Activated naive CD4-positive, alpha-beta T cell treated with anti-CD3 and anti-CD28 coated beads, Interleukin-2, amount 10 ng/mL, durations not matched to agents 7 days and 5 days (primary cell): ENCODE data around the gene CLEC11A.

Experiments used
- CTCF ChIA-PET: fragments of 350-600 bp; sonication (Branson Sonifier 250); formaldehyde crosslinking; loops from one replicate; lab custom pipeline; 2021; ENCODE audit warnings: antibody characterized with exemption; lab: Charles Lee
- DNase-seq: peaks from one replicate; pipeline ENCODE4 v3.0.0-alpha.2; 2020
- H3K27ac Mint-ChIP-seq: one replicate; pipeline ENCODE4 v1.8.0; 2021; ENCODE audit warnings: mild to moderate bottlenecking, moderate library complexity, mixed read lengths
- H3K27me3 Mint-ChIP-seq: one replicate; pipeline ENCODE4 v1.8.0; 2021; ENCODE audit warnings: mild to moderate bottlenecking, mixed read lengths
- H3K36me3 Mint-ChIP-seq: one replicate; pipeline ENCODE4 v1.8.0; 2021; ENCODE audit warnings: mixed read lengths
- H3K4me1 Mint-ChIP-seq: one replicate; pipeline ENCODE4 v1.8.0; 2021; ENCODE audit warnings: mixed read lengths
- H3K4me3 Mint-ChIP-seq: one replicate; pipeline ENCODE4 v1.8.0; 2021; ENCODE audit warnings: mild to moderate bottlenecking, moderate library complexity, mixed read lengths
- H3K9me3 Mint-ChIP-seq: one replicate; pipeline ENCODE4 v1.8.0; 2021; ENCODE audit warnings: mixed read lengths

CLEC11A gene

GRCh38 chr19:50697414-50698124 is 25.6 kb upstream of the CLEC11A start:
- Mint-ChIP-seq H3K36me3 (no peaks in the 10 kb centered on the region), H3K4me1 (no peaks in the 10 kb centered on the region), H3K27ac (no peak overlapping the region), H3K9me3 (no peaks in the 10 kb centered on the region), H3K27me3 (peaks cover 69% of the 10 kb centered on the region), H3K4me3 (no peak overlapping the region)
- CTCF ChIA-PET, result no interaction called here
- no peak for DNase-seq

DNA sequence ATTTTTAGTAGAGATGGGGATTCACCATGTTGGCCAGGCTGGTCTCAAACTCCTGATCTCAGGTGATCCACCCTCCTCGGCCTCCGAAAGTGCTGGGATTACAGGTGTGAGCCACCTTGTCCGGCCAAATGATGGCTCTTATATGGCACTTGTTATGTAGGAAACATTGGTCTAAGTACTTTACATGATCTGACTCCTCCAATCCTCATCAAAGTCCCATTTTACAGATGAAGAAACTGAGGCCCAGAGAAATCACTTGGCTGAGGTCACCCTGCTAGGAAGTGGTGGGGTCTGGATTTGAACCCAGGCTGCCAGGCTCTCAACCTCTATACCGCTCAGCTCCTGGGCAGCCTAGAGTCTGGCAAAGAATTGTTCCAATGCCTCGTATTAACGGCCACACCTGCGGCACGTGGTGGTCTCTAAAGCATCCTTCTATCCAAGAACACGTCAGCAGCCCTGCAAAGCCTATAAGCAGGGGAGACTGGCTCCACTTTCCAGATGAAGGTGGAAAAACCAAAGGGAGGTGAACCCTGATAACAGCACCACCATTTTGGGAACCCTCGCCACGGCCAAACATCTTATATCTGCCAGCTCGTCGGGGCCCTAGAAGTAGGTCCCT is 21.7 kb upstream of the CLEC11A start:
- Mint-ChIP-seq H3K27ac (no peak overlapping the region), H3K36me3 (no peaks in the 10 kb centered on the region), H3K9me3 (no peaks in the 10 kb centered on the region), H3K4me1 (no peaks in the 10 kb centered on the region), H3K27me3 (peaks cover 63% of the 10 kb centered on the region), H3K4me3 (no peak overlapping the region)
- no peak for DNase-seq
- CTCF ChIA-PET, result no interaction called here

DNA sequence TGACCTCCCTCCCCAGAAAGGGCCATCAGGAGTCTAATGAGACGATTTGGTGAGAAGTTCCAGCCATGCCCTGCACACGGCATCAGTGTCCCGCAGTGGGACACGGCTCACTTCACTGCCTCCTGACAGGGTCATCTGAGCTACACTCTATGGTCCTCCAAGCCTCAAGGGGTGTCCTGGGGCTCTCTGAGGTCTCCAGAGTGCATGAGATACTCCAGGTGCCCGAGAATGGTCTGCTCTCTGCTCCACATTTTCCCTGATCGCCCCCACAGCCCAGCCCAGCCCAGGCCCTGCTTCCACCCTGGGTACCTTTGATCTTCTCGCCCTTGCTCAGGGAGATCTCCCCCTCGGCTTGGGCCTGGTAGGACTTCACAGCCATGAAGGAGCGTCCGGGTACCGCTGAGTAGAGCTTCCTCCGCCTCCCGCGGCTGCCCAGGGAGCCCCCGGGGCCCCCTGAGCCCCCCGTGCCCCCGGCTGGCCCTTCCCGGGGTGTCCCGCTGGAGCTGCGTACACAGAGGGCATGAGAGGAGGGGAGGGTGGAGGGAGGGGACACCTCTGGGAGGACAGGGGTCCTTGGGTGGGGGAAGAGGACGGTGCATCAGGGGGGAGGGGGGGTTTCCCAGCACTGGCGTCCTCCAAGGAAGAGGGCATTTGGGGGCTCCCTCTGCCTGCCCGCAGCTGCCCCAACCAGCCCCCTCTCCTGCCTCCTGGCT is 20.9 kb upstream of the CLEC11A start:
- H3K36me3 Mint-ChIP-seq, result no peaks in the 10 kb centered on the region
- no peak for DNase-seq
- H3K9me3 Mint-ChIP-seq, result no peaks in the 10 kb centered on the region
- CTCF ChIA-PET, result no interaction called here
- no peak overlapping the region for H3K4me3 Mint-ChIP-seq
- peaks cover 55% of the 10 kb centered on the region for H3K27me3 Mint-ChIP-seq
- H3K27ac Mint-ChIP-seq, result no peak overlapping the region
- no peaks in the 10 kb centered on the region for H3K4me1 Mint-ChIP-seq

DNA sequence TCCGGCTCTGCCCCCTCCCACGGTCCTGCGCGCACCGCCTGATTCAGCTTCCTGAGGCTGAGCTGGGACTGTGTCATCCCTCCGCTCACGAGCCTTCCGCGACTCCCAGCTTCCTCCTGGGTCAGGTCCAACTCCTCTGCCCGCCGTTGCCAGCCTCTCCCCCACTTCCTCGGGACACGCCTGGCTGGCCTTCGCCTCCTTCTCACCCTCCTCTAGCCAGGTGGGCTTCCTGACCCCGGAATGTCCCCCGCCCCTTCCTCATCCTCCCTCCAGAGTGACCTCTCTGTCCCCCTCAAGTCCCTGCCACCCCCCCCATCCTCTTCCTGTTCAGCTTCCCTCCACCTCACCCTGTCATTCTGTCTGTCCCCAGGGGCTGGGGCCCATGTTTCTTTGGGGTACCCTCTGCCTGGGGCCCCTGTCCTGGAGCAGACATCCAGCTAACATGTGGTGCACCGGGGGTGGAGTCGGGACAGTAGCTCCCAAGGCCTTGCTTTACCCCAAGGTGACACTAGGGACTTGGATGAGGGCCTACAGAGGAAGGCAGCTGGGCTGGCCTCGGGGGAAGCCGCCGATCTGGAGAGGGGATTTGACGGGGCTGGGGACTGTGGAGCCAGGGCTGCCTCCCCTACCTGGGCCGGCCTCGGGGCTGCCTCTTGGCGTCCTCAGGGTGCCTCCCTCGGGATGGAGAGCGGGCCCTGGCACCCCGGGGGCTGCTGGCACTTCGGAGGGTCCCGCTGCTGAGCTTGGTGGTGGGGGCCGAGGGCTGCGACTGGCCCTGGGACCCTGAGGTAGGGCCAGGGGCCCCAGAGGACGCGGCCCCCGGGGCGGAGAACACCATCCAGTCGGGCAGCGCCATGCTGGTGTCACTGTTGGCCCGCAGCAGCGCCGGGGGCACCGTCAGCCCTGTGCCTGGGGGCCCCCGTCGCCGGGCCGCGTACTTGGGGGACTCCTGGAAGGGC is 20.0 kb upstream of the CLEC11A start:
- no peak for DNase-seq
- CTCF ChIA-PET, result interaction anchor here (0.8 to 1.5 kb wide), 3 partner anchors 22 to 81 kb away, joined by 3 to 5 read pairs (median 3); no protein-coding TSS in a partner anchor
- H3K27ac Mint-ChIP-seq, result no peak overlapping the region
- H3K27me3 Mint-ChIP-seq, result peaks cover 46% of the 10 kb centered on the region
- no peak overlapping the region for H3K4me3 Mint-ChIP-seq
- H3K4me1 Mint-ChIP-seq, result no peaks in the 10 kb centered on the region
- no peaks in the 10 kb centered on the region for H3K9me3 Mint-ChIP-seq
- no peaks in the 10 kb centered on the region for H3K36me3 Mint-ChIP-seq

DNA sequence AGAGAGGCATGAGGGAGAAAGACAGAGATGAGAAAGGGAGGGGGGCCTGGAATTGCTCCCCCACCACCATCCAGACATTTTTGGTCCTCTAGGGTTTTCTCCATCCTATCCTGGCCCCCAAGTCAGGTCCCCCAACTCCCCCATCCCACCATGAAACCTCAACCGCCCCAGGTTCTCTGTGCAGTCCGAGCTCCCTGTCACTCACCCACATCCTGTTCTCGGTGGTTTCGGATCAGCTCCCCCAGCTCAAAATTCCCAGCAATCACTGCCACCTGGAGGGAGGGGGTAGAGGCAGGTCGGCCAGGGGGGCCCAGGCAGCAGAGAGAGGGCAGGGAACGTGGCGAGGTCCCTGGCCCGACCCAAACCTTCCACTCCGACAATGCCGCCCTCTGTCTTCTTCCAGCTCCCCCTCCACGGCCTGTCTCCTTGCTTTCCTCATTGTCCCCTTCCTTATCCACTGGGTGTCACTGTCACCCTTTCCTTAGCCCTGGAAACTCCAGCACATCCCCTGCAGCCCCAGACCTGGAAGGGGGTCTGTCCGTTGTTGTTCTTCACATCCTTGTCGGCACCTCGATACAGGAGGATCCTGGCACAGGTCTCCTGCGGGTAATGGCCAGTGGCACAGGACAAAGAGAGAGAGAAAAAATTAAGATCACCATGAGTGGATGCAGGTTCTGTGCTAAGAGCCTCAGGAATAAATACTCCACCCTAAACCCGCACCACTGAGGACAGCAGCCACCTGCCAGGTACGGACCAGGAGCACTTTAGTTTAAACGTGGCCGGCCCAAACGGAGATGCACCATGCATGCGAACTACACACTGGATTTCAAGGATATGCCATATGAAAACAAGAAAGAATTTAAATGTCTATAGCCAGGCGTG is 19.0 kb upstream of the CLEC11A start:
- Mint-ChIP-seq H3K27me3 (peaks cover 42% of the 10 kb centered on the region), H3K9me3 (no peaks in the 10 kb centered on the region), H3K27ac (no peak overlapping the region), H3K36me3 (no peaks in the 10 kb centered on the region), H3K4me1 (no peaks in the 10 kb centered on the region), H3K4me3 (no peak overlapping the region)
- no peak for DNase-seq
- CTCF ChIA-PET, result interaction anchor here (0.8 to 1.5 kb wide), 3 partner anchors 21 to 80 kb away, joined by 3 to 5 read pairs (median 3); no protein-coding TSS in a partner anchor

- Mint-ChIP-seq H3K27me3 (peaks cover 37% of the 10 kb centered on the region), H3K36me3 (no peaks in the 10 kb centered on the region), H3K9me3 (no peaks in the 10 kb centered on the region), H3K27ac (no peak overlapping the region), H3K4me1 (no peaks in the 10 kb centered on the region), H3K4me3 (no peak overlapping the region)
- CTCF ChIA-PET, result interaction anchor here (0.5 to 0.7 kb wide), 2 partner anchors 72 to 219 kb away, joined by 3 to 4 read pairs; no protein-coding TSS in a partner anchor
- peak; percentile 48 for DNase-seq
These were observed 17.6 kb upstream of the CLEC11A start for GRCh38 chr19:50705422-50706019.

- no peak overlapping the region for H3K27ac Mint-ChIP-seq
- CTCF ChIA-PET, result interaction anchor here (0.7 kb wide), 1 partner anchor 818 kb away, joined by 3 read pairs; no protein-coding TSS in a partner anchor
- no peaks in the 10 kb centered on the region for H3K36me3 Mint-ChIP-seq
- peaks cover 36% of the 10 kb centered on the region for H3K27me3 Mint-ChIP-seq
- H3K9me3 Mint-ChIP-seq, result no peaks in the 10 kb centered on the region
- DNase-seq, result no peak
- H3K4me1 Mint-ChIP-seq, result no peaks in the 10 kb centered on the region
- H3K4me3 Mint-ChIP-seq, result no peak overlapping the region
These were observed 16.8 kb upstream of the CLEC11A start for GRCh38 chr19:50706387-50706786.

DNA sequence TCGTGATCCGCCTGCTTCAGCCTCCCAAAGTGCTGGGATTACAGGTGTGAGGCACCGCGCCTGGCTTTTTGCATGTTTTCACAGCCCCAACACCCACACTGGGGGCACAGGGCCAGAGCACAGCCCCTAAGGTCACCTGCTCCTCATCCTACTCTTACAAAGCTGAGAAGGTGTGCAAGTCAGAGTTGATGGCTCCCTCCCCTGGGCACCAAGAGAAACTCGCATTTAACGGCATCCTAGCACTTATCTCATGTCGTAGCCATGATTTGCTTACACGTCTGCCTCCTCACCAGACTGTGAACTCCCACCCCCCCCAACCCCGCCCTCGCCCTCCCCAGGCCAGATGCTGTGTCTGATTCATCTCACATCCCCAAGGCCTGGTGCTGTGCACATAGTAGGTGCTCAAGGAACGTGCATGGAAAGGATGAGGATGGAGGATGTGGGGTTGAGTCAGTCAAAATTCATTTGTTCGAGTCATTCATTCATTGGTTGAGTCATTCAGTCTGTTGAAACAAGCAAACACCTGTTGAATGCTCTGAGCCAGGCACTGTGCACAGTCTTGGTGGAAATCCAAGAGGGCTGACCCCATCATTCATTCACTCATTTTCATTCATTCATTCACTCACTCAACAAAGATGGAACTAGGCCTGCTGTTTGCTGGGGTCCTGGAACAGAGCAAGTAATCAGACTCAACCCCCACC is 14.8 kb upstream of the CLEC11A start:
- DNase-seq, result no peak

GRCh38 chr19:50710094-50710493 is 13.1 kb upstream of the CLEC11A start:
- CTCF ChIA-PET, result no interaction called here
- H3K36me3 Mint-ChIP-seq, result no peaks in the 10 kb centered on the region
- H3K27me3 Mint-ChIP-seq, result peaks cover 41% of the 10 kb centered on the region

More for the DNA sequence above, 14.8 kb upstream of the CLEC11A start:
- Mint-ChIP-seq H3K36me3 (no peaks in the 10 kb centered on the region), H3K27me3 (peaks cover 43% of the 10 kb centered on the region), H3K4me1 (peaks cover 5% of the 10 kb centered on the region), H3K4me3 (no peak overlapping the region), H3K27ac (no peak overlapping the region), H3K9me3 (no peaks in the 10 kb centered on the region)
- CTCF ChIA-PET, result no interaction called here

DNA sequence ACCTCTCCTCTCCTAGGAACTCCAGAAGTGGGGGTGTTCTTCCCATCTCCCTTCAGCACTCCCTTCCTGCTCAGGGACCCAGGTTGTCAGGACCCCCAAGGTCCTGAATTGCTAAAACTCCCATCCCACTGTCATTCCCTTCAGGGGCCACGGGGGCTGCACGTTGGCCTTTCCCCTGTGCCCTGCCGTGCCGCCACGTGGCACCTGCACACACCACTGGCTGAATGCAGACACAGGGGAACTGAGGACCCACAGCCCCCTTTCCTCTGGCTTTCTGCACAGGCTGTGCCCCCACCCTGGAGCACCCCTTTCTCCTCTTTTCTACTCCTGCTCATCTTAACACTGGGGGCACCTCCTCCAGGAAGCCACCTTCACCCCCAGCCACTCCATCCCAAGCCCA is 12.6 kb upstream of the CLEC11A start:
- Mint-ChIP-seq H3K27ac (no peak overlapping the region), H3K4me3 (no peak overlapping the region), H3K36me3 (no peaks in the 10 kb centered on the region), H3K9me3 (no peaks in the 10 kb centered on the region), H3K27me3 (peaks cover 42% of the 10 kb centered on the region), H3K4me1 (peaks cover 5% of the 10 kb centered on the region)
- CTCF ChIA-PET, result no interaction called here
- DNase-seq, result no peak

More at GRCh38 chr19:50710094-50710493, 13.1 kb upstream of the CLEC11A start:
- peaks cover 5% of the 10 kb centered on the region for H3K4me1 Mint-ChIP-seq
- H3K4me3 Mint-ChIP-seq, result no peak overlapping the region
- H3K9me3 Mint-ChIP-seq, result no peaks in the 10 kb centered on the region
- no peak overlapping the region for H3K27ac Mint-ChIP-seq
- no peak for DNase-seq

DNA sequence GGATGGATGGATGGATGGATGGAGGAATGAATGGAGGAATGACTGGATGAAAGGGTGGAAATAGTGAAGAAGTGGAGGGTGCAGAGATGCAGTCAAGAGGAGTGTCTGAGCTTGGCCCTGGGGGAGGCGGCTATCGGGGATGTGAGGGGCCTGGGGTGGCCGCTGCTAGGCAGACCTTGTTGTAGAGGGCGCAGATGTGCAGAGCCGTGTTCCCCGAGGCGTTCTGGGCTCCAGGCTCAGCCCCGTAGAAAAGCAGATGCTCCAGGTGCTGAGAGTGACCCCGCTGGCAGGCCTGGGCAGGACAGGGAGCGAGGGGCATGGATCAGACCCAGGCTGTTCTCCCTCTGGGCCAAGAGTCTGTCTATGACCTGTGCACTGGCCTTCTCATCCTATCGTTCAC is 12.0 kb upstream of the CLEC11A start:
- CTCF ChIA-PET, result no interaction called here
- Mint-ChIP-seq H3K9me3 (no peaks in the 10 kb centered on the region), H3K4me3 (no peak overlapping the region), H3K36me3 (no peaks in the 10 kb centered on the region), H3K4me1 (peaks cover 5% of the 10 kb centered on the region), H3K27ac (no peak overlapping the region), H3K27me3 (peaks cover 47% of the 10 kb centered on the region)
- no peak for DNase-seq

DNA sequence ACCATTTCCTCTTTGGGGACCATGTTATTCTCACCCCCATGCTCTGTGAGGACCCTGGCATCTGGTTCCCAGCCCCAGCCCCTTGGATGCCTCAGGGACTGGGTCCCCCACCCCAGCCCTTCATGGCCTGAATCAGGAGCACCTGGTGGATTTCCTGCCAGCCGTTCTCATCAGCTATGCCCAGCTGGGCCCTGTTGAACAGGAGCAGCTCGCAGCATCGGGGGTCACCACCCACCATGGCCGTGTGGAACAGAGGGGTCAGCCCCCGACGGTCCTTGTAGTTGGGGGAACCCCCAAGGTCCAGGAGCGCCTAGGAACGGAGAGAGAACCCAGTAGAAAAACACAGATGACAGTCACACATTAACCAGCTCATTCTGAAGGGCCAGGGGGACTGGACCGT is 11.4 kb upstream of the CLEC11A start:
- DNase-seq, result no peak
- Mint-ChIP-seq H3K9me3 (no peaks in the 10 kb centered on the region), H3K4me3 (no peak overlapping the region), H3K36me3 (no peaks in the 10 kb centered on the region), H3K27me3 (peaks cover 53% of the 10 kb centered on the region), H3K27ac (no peak overlapping the region), H3K4me1 (peaks cover 5% of the 10 kb centered on the region)
- CTCF ChIA-PET, result interaction anchor here (1.7 kb wide), 1 partner anchor 13 kb away, joined by 5 read pairs; no protein-coding TSS in a partner anchor
